ENCODE data around the gene GPR84.

The GPR84 gene

GRCh38 chr12:54392485-54393206 is 28.4 kb upstream of the GPR84 start:
- peak in 2 of 58 donors; percentile 9 to 19 for DNase-seq

DNA sequence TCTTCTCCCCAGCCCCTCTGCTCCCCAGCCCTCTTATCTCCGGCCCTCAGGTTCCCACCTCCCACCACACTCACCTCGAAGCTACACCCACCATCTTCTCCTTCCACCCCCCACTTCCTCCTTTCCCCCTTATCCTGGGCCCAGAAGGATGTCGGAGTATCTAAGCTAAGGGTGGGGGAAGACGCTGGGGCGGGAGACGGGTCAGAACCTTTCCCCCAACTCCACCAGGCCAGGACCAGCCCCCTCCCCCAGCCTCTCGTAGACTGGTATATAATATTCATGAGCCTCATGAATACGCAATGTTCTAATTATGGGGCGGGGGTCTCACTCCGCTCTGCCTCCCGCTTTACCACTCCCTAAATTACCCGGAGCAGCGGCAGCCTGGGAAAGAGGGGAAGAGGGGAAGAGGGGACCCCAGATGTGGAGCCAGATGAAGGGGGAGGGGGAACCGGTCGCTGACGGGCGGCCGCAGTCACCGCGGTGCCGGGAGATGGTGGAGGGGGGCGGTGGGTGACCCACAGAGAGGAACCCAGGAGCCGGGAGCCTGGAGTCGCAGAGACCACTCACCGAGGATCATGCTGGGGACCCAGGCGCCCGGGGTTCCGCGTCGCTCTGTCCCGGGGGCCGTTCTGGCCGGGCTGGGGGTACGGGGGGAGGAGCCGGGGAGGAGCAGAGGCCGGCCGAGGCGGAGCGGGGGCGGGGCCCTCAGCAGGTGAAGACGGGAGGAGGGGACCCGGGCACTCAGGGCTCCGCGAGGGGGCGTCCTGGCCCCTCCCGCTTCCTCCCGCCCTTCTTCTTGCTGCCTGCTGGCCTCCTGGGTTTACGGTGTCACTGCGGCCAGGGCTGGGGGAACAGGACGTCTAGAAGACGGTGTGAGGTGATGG is 26.6 kb upstream of the GPR84 start:
- peak in 35 of 58 donors; percentile 12 to 75 (median 42) for DNase-seq

DNA sequence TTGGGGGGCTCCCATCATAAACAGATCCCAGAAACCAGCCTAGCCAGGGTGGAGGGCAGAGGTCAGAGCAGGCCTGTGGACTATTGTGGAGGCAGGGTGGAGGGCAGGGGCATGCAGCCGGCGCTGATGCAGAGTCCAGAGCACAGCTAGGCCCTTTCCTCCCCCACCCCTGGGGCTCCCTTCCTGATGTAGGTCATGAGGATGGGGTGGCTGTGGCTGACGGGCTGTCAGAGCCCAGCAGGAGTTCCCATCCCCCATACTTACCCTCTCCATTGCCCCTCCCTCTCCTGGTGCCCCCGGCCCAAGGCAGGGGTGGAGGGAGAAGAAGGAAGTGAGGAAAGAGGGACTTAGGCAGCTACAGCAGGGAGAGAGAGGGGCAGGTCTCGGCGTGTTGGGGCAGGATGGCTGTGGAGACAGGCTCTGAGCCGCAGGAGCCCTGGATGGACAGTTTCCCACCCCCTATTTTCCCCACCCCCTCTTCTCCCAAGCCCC is 25.9 kb upstream of the GPR84 start:
- DNase-seq: peak in 1 of 58 donors; percentile 26

DNA sequence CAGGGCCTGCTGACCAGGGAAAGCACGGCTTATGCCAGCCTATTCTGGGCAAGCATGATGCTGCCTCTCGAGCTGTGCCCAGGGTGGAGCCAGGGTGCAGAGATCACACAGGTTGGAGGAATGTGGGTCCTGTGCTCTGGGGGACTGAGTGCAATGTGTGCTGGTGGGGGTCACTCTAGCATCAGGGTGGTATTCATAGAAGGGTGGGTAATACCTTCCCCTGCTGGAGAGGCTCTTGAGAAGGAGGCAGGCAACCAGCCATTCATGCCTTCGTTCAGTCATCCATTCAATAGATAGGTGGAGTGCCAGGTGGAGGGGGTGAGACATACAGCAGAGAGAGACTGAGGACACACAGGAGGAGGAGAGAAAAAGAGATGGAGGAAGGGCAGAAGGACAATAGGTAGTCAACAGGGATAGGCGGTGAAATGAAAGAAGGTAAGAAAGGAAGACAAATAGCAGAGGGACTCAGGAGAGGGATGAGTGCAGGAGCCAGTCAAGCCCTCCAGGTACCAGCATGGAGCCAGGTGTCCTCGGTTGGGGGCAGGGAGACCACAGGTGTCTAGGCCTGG is 25.4 kb upstream of the GPR84 start:
- no peak for DNase-seq

DNA sequence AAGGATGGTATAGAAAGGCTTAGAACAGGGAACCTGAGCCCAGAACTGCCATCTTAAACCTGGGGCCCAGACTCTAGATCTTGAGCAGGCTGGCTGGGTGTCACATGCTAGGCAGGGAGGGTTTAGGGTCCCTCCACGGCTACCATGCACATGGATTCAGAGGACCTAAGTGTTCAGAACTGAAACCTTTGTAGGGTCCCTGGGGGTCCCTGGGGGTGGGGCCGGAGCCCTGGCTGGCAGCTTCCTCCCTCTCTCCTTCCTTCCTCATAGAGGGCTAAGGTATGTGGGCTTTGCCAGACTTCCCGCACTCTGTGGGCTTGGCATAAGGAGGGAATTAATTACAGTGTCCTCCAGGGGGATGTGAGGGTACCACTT is 24.8 kb upstream of the GPR84 start:
- no peak for DNase-seq

GRCh38 chr12:54388237-54389133 is 24.2 kb upstream of the GPR84 start:
- no peak for DNase-seq

DNA sequence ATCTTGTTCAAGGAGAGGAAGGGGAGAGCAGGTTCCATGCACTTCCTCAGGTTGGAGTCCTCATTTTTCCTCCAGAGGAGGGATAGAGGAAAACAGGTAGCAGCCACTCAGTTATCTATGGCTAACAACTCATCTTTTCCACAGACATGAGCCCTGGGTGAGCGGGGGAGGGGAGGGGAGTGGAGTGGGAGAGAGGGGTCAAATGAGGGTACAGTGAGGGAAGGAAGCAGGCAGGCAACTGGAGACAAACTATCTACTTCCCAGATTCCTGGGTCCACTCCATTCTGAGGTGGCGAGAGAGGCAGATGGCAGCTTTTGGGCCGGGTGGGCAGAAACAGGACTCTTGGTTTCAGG is 22.8 kb upstream of the GPR84 start:
- no peak for DNase-seq

- DNase-seq: no peak
Measured at GRCh38 chr12:54386403-54387113, 22.3 kb upstream of the GPR84 start.

GRCh38 chr12:54385251-54385914 is 21.1 kb upstream of the GPR84 start:
- peak in 21 of 58 donors; percentile 17 to 71 (median 40) for DNase-seq

DNA sequence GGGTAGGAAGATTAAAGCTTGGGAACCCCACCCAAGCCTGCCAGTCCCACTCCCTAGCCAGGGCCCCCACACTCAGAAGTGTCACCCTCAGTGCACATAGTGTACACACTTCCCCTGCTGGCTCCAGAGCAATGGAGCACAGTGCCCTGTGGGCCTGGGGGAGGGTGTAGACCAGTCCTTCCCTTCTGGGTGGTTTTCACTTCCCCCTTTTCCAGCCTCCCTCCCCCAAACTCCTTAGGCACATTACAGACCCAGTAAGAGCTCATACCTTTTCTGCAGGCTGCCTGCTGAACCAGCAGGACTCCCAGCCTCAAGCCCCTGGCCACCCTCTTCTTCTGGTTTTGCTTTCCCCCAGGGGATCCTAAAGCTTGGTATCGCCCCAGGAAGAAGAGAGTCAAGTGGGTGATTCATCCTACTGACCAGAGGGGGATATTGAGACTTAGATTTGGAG is 20.3 kb upstream of the GPR84 start, which contains the start of gene ZNF385A:
Gene ZNF385A (minus strand): TSS at position 143 of the 451 bp plus-strand sequence. CDS start 219 bp downstream, outside the sequence.
- peak in 14 of 58 donors; percentile 24 to 55 (median 31) for DNase-seq

DNA sequence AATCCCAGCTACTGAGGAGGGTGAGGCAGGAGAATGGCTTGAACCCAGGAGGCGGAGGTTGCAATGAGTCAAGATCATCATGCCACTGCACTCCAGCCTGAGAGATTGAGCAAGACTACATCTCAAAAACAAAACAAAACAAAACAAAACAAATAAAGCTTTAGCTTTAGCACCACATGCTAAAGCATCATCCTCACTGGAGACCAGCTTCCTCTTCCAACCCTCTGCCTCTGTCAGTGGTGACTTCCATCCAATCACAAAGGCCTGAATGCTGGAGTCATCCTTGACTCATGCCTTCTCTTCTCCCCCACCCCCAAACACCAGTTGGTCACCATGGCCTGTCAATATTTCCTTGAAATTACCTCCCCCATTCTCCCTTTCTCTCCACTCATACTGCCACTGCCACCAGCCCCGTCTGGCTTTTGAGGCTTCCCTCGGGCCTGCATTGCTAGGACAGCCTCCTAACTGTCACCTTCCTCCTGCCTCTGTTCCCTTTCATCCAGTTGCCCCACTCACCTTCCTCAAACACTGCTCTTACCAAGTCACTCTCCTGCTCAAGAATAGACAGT is 18.8 kb upstream of the GPR84 start:
- DNase-seq: peak in 2 of 58 donors; percentile 14 to 36

DNA sequence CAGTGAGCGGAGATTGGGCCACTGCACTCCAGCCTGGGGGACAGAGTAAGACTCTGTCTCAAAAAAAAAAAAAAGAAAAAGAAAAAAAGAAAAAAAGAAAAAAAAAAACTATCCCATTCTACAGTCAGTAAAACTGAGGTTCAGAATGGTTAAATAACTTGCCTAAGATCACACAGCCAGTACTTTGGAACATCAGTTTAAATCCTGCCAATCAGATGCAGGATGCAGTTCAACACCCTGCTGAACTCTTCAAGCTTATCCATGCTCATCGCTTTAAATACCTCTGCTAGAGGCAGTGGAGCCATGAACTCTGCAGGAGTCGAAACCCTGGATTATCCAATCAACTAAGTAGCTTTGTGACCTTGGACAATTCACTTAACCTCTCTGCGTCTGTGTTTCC is 16.9 kb upstream of the GPR84 start:
- DNase-seq: no peak

GRCh38 chr12:54379398-54380201 is 15.3 kb upstream of the GPR84 start:
- peak in 57 of 58 donors; percentile 32 to 92 (median 79) for DNase-seq

GRCh38 chr12:54378796-54379397 is 14.6 kb upstream of the GPR84 start:
- peak in 30 of 58 donors; percentile 20 to 62 (median 35) for DNase-seq

DNA sequence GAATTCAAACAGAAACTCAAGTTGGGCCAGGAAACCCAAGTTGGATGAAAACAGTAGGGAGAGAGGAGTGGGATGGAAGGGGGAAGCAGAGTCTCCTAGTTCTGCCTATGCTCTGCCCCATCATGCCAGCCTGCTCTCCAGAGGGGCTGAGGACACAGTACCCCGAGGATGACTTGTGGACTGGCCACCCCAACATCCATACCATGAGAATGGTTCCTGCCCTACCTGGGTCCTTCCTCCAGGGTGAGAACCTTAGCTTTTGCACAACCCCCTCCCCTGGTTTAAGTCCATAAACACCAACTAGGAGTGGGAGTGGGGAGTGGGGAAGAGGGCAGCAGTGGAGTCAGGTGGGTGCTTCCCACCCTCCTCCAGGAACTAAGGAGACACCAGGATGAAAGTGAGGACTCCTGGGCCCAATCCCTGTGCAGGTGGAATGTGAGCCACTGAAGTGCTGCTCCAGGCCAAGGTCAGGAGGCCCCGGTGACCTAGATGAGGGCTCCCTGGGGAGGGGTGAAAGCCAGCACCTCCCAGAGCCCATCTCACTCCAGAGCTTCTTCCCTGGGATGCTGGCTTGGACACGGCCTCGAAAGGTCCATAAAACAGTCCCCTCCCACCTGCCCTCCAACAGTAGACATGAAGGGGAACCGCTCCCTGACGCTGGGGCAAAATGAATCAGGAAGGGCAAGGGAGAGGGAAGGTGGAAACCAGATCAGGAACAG is 13.7 kb upstream of the GPR84 start:
- no peak for DNase-seq

DNA sequence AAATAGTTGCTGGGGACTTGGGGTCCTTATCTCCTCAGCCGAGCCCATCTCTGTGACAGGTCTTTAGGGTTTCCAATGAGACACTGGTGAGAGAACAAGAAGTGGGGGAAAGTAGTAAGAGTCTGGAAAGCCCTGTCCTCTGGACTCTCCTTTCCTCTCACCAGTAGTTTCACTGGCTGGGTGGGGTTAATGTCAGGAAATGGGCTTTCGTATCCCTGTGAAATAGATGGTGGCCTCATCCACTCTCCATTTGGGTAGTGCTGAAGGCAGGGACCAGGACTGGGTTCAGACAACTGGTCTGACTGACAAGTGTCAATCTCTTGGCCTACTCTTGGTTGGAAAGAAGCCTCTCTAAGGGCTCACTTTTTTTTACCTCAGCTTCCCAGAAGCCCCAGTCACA is 12.7 kb upstream of the GPR84 start:
- DNase-seq: no peak

GRCh38 chr12:54376596-54376995 is 12.3 kb upstream of the GPR84 start:
- no peak for DNase-seq
